Mononuclear cell (primary cell): ENCODE data around the gene TCEAL2. TPM values are rescaled to one million over a fixed set of nuclear protein-coding genes. Genes with fewer than 3 reads are reported as not detected.
"Not testable (repeated sequence)": the region's sequence is repeated elsewhere in the genome, so short reads cannot be mapped to it uniquely, and the experiment has no call there.

Source experiments
- H3K27me3 ChIP-seq: 2 replicates; pipeline ENCODE4 v1.6.0; 2011; ENCODE audit warnings: low read length, control low read depth; ENCODE audit not compliant: insufficient read depth
- H3K4me1 ChIP-seq: 2 replicates; pipeline ENCODE4 v1.5.1; 2011; ENCODE audit warnings: mild to moderate bottlenecking, low read length, control low read depth; ENCODE audit not compliant: insufficient read depth
- H3K4me3 ChIP-seq: 2 replicates; pipeline ENCODE4 v1.5.1; 2011; ENCODE audit warnings: mild to moderate bottlenecking, low read length, moderate library complexity
- H3K9me3 ChIP-seq: 2 replicates; pipeline ENCODE4 v1.5.1; 2011; ENCODE audit warnings: low read depth, mild to moderate bottlenecking, control low read depth, low read length
- total RNA-seq: library from RNA; depleted of rRNA; stranded (reverse); fragments of >200 nt; gene quantifications from one replicate; pipeline ENCODE4 v1.2.3, GENCODE V29; 2012

The TCEAL2 gene
- 0.52 TPM for total RNA-seq

DNA sequence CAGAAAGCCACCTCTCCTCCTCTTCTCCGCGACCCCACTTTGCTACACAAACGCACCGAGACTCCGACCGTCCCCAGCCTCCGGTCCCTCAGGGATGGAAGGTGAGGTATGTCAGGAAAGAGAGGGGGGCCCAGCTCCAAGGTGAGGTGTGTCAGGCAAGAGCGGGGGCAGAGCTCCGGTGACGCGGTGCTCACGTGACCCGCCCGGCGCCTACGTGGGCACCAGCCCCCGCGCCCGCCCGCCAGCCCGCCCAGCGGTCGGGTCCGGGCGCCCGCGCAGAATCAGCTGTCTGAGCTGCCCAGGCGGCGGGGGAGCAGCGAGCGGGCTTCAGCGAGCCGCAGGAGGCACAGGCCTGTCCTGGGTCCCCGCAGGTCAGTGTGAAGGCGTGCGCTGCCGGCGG, at the start of gene TCEAL2:
TSS of gene TCEAL2 (plus strand) at position 244 of the 400 bp plus-strand sequence. CDS start 1,152 bp downstream, outside the sequence.
- H3K27me3 ChIP-seq = peaks cover 16% of the 10 kb centered on the region
- not testable (repeated sequence) for H3K9me3 ChIP-seq, H3K4me3 ChIP-seq, H3K4me1 ChIP-seq

DNA sequence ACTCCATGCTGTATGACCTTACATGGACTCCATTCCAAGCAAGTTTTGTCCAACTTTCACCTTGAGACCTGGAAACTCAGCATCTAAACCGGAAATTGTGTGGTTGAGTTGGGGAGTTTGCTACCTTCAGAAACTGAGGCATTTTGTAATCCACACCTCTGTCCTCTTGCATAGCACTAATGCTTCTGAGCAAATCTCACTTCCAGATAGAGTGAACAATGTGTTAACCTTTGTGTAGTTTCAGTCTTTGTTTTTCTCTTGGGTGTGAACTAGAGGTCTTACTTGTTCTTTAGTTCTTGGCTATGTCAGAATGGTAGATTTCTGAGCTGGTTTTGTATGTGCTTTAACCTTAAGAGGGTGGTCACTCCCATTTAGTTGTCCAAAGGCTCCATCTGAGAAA, 48.1 kb upstream of the TCEAL2 start:
- Histone ChIP-seq H3K27me3 (no peaks in the 10 kb centered on the region), H3K9me3 (no peaks in the 10 kb centered on the region), H3K4me1 (no peaks in the 10 kb centered on the region), H3K4me3 (no peak overlapping the region)

DNA sequence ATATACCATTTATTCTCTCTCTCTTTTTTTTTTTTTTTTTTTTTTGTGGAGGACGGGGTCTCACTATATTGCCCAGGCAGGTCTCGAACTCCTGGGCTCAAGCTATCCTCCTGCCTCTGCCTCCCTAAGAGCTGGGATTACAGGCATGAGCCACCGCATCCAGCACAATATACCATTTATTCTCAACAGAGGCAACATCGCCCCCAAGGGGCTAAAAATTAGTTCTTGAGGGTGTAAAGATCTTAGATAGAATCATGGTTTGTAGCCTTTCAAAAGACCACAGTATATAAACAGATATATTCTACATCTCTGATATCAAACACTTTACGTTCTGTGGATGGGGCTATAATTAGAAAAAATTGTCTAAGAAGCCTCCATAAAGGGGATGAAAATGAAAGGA, 39.8 kb upstream of the TCEAL2 start:
- no peaks in the 10 kb centered on the region for H3K4me1 ChIP-seq
- no peaks in the 10 kb centered on the region for H3K9me3 ChIP-seq
- no peak overlapping the region for H3K4me3 ChIP-seq
- no peaks in the 10 kb centered on the region for H3K27me3 ChIP-seq

DNA sequence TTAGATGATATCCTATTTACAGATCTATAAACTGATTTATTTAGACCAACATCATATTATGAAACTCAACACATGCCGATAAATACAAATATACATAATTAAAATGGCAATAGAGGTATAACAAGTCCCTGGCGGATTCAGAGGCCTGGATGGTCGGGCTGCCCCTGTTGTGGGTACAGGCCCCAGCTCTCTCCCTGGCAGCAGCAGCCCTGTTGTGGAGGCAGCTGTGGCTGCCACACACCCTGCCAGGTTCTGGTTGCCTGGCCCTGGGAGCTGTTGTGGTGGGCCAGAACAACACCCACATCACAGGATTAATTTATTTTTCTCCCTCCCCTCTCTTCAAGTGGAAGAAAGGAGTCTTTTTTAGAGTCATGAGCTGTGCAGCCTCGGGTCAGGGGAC, 12.1 kb upstream of the TCEAL2 start:
- H3K4me3 ChIP-seq = no peak overlapping the region
- H3K27me3 ChIP-seq = no peaks in the 10 kb centered on the region
- no peaks in the 10 kb centered on the region for H3K9me3 ChIP-seq
- H3K4me1 ChIP-seq = no peaks in the 10 kb centered on the region

DNA sequence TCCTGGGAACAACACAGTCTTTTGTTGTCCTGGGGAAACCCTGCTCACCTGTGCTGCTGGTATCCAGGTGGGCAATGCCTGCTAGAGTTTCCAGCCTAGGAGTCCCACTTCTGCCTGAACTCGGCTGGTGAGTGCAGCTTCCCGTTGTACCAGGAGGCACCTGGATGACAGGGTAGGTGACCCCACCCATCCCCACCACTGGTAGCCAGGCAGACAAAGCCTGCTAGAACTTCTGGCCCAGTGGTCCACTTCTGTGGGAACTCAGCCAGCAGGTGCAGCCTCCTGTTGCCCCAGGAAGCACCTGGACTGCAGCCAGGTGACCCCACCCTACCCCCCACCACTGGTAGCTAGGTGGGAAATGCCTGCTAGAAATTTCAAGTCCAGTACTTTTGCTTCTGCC, 9.7 kb upstream of the TCEAL2 start:
- Histone ChIP-seq H3K4me1 (no peaks in the 10 kb centered on the region), H3K27me3 (no peaks in the 10 kb centered on the region), H3K4me3 (no peak overlapping the region)

DNA sequence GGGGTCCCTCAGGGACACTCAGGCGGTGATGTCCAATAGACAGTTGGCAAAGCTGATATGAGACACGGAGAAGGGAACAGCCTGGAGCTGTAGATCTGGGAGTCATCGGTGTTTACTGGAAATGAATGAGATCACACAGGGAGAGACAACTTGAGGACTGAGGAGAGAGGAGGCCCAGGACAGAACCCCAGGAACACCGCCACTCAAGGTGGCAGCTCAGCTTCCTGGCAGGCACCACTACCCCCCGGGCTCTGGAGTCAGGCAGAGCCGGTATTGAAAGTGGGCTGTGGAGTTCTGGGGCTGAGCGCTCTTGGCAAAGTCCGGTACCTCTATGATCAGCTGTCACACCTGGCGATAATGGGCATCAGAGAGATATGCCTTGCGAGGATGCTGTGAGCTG, 465 bp upstream of the TCEAL2 start:
- peaks cover 16% of the 10 kb centered on the region for H3K27me3 ChIP-seq
- not testable (repeated sequence) for H3K4me3 ChIP-seq, H3K9me3 ChIP-seq, H3K4me1 ChIP-seq

More for the DNA sequence above, 9.7 kb upstream of the TCEAL2 start:
- no peaks in the 10 kb centered on the region for H3K9me3 ChIP-seq

DNA sequence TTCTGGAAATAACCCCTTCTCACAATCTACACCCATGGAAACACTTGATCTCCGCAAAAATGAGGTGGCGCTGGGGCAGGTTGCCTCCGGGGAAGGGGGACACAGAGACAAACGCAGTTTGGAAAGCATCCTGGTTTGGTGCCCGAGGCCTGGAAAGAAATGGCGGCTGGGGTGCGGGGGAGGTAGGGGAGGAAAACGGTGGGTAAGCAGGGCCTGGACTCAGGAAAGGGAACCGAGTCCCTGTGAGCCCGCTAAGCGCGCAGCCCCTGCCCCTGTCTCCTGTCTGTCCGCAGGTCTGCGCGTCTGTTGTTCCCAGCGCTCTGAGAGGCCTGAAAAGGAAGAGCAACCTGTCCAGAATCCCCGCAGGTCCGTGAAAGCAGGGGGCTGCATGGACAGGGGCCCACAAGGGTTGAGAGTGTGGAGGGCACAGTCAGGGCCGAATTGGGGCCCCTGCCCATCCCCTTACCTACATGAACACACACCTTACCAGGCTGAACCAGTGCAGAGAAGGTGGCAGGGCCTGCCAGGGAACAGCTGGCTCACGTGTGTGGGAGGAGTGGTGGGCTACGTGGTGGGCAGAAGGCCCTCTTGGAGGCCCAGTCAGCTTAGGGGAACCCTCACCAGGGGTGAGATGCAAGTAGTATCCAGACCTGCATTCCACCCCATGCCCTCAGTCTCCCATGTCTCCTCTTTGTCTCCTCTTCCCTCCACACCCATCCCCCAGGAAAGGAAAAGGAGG, 770 bp downstream of the TCEAL2 start:
- not testable (repeated sequence) for H3K4me3 ChIP-seq, H3K4me1 ChIP-seq, H3K9me3 ChIP-seq
- peaks cover 16% of the 10 kb centered on the region for H3K27me3 ChIP-seq

DNA sequence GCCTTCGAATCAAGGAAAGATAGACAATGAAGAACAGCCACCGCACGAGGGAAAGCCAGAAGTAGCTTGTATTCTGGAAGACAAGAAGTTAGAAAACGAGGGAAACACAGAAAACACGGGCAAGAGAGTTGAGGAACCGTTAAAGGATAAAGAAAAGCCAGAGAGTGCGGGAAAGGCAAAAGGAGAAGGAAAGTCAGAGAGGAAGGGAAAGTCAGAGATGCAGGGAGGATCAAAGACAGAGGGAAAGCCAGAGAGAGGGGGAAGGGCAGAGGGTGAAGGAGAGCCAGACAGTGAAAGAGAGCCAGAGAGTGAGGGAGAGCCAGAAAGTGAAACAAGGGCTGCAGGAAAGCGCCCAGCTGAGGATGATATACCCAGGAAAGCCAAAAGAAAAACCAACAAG, 1.4 kb downstream of the TCEAL2 start:
- no peak overlapping the region for H3K4me3 ChIP-seq
- no peaks in the 10 kb centered on the region for H3K9me3 ChIP-seq
- H3K27me3 ChIP-seq = peaks cover 16% of the 10 kb centered on the region
- no peaks in the 10 kb centered on the region for H3K4me1 ChIP-seq

DNA sequence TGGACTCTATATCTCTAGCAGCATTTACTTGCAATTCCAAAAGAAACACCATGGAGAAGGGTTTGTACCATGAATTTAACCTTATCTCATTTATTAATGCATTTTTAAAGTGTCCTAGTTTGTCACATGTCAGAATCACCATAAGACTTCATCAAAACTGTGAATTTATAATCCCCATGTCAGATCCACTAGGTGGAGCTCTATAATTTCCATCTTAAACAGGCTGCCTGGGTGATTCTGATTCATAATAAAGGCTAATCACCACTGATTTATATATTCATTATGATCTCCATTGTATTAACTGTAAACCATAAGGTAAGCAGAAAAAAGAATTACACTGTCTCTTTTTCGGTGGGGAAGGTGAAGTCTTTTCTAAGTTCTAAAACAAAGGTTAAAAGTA, 4.0 kb downstream of the TCEAL2 start:
- Histone ChIP-seq H3K9me3 (no peaks in the 10 kb centered on the region), H3K4me1 (no peaks in the 10 kb centered on the region), H3K4me3 (no peak overlapping the region)

DNA sequence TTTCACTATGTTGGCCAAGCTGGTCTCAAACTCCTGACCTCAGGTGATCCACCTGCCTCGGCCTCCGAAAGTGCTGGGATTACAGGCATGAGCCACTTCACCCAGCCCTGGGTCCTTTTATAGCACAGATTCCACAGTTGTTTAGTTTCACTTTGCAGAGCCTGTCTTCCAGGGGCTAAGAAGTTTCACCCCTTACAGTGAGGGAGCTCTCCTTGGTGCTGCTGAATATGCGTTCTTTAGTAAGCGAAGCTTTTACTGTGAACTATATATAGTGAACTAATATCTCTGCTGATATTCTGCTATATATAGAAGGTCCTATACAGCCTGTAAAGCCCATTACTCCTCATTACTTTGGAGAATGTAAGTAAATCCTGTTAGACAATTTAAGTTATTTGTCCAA, 12.6 kb downstream of the TCEAL2 start:
- no peak overlapping the region for H3K4me3 ChIP-seq
- H3K4me1 ChIP-seq = no peaks in the 10 kb centered on the region
- H3K27me3 ChIP-seq = no peaks in the 10 kb centered on the region
- no peaks in the 10 kb centered on the region for H3K9me3 ChIP-seq

More for the DNA sequence above, 4.0 kb downstream of the TCEAL2 start:
- H3K27me3 ChIP-seq = peaks cover 8% of the 10 kb centered on the region

DNA sequence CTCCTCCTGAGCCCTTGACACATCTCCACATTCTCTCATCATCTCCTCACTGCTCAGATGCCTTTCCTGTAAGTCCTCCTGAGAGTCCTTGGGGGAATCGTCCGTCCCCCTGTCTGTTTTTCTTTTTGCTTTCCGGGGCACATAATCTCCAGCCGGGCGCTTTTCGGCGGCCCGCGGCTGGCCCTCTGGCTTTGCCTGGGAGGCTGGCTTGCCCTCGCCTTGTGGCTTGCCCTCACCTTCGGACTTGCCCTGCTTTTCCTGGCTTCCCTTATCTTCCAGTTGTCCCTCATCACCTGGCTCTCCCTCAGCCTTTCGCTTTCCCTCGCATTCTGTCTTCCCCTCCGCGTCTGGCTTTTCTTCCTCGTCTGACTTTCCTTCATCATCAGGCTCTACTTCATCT, 15.4 kb downstream of the TCEAL2 start:
- not testable (repeated sequence) for H3K4me3 ChIP-seq, H3K4me1 ChIP-seq, H3K9me3 ChIP-seq, H3K27me3 ChIP-seq

DNA sequence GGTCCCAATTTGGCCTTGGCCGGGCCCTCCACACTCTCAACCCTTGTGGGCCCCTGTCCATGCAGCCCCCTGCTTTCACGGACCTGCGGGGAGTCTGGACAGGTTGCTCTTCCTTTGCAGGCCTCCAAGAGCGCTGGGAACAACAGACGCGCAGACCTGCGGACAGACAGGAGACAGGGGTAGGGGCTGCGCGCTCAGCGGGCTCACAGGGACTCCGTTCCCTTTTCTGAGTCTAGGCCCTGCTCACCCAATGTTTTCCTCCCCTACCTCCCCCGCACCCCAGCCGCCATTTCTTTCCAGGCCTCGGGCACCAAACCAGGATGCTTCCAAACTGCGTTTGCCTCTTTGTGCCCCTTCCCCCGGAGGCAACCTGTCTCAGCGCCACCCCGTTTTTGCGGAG, 16.2 kb downstream of the TCEAL2 start:
- H3K4me1 ChIP-seq, H3K4me3 ChIP-seq, H3K9me3 ChIP-seq, H3K27me3 ChIP-seq: not testable (repeated sequence)

DNA sequence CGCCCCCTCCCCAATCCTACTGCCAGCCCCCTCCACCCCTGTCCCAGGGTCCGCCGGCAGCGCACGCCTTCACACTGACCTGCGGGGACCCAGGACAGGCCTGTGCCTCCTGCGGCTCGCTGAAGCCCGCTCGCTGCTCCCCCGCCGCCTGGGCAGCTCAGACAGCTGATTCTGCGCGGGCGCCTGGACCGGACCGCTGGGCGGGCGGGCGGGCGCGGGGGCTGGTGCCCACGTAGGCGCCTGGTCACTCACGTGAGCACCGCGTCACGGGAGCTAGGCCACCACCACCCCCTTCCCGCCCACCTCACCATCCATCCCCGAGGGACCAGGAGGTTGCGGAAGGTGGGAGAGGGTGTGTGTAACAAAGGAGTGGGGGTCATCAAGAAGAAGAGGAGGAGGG, 16.8 kb downstream of the TCEAL2 start, which contains the start of gene TCEAL6:
TSS of gene TCEAL6 (minus strand) at position 208 of the 400 bp plus-strand sequence.
- H3K4me3 ChIP-seq, H3K9me3 ChIP-seq, H3K4me1 ChIP-seq, H3K27me3 ChIP-seq: not testable (repeated sequence)

DNA sequence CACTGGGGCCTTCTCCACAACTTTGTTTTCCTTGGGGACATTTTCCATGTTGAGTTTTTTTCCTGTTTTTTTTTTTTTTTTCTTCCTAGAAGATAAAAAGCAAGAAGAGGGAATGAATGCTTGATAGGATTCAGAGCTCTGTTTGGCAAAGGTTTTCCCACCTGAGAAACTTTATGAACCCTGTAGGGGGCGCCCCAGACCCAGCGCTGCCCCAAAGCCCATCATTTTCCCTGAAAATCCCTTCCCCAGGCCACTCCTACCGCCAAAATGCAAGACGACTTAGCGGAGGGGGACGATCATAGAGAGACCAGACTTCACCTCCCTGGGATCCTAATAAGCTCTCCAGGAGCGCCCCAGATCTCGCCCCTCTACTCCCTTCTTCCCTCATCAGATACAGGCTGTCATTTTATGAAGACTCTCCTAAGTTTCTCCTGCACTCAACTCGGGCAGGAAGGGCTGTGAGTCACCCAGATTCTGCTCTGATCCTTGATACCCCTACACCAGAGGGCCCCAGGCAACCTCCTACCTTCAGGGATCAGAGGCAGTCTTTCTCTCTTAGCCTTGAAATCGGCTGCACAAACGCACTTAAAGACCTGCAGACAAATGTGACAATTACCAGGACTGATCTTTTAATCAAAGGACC, 28.9 kb downstream of the TCEAL2 start:
- H3K9me3 ChIP-seq = no peaks in the 10 kb centered on the region
- H3K27me3 ChIP-seq = peaks cover 3% of the 10 kb centered on the region
- H3K4me3 ChIP-seq = no peak overlapping the region
- H3K4me1 ChIP-seq = no peaks in the 10 kb centered on the region

DNA sequence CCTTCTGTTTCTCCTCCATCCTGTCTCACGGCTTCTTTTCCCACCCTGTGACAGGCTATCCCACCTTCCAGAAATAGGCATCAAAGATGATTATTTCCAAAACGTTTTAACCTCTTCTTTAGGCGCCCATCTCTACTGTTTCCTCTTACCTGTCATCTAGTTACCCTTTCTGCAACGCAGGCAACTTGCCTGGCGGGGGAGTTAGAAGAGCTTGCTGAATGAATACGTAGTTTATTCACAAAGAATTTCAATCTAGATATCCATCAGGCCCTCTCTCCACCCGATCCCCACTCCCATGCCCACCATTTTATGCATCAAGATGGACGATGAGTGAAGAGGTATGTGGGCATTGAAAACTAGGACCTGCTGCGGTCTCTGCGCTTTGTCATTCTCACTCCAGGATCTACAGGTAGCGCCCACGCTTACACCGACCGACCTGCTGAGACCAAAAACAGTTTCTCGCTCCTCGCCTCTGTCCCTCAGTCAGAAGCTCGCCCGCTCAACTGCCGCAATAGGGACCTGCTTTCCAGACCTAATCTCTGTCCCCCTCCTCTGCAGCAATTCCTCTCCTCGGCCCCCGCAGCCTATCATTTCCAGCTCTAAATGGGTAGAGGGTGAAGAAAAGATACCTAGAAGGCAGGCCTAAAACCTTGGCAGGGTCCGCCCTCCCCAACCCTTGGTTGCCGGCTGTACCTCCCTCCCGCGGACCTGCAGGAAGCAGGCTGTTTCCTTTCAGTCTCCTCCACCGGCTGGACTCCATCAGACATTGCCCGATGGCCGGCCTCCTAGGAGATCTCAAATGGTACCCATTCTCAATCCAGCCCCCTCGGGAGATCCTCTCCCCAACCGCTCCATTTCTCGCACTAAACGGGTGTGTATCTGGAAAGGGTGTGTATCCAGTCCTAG, 29.7 kb downstream of the TCEAL2 start:
- Histone ChIP-seq H3K27me3 (peaks cover 3% of the 10 kb centered on the region), H3K9me3 (no peaks in the 10 kb centered on the region), H3K4me3 (peak overlapping the region; percentile 39), H3K4me1 (no peaks in the 10 kb centered on the region)
